ENCODE measurements around the gene IZUMO1R. TPM values are rescaled to one million over a fixed set of nuclear protein-coding genes. Genes with fewer than 3 reads are reported as not detected.

The IZUMO1R gene
- total RNA-seq, 4 donors from 2014 or later: not detected

DNA sequence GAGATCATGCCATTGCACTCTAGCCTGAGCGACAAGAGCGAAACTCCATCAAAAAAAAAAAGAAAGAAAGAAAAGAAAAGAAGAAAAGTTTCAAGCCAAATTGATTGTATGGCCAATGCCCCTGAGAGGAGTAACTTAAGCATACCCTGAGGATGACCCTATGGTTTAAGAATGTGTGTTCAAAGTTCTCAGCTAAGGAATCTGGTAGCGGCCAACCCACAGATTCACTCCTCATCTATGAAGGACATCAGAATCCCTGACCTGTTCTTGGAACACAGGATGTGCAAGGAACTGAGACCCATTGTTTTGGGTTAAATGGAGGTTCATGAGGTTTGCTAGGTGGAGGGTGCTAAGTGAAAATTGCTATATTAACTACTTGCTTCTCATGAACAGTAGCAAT is 18.1 kb downstream of the IZUMO1R start:
- TF ChIP-seq POLR2A (IDR thresholded peaks at IDR 0.05): no peak
- TF ChIP-seq, protein P1, sequence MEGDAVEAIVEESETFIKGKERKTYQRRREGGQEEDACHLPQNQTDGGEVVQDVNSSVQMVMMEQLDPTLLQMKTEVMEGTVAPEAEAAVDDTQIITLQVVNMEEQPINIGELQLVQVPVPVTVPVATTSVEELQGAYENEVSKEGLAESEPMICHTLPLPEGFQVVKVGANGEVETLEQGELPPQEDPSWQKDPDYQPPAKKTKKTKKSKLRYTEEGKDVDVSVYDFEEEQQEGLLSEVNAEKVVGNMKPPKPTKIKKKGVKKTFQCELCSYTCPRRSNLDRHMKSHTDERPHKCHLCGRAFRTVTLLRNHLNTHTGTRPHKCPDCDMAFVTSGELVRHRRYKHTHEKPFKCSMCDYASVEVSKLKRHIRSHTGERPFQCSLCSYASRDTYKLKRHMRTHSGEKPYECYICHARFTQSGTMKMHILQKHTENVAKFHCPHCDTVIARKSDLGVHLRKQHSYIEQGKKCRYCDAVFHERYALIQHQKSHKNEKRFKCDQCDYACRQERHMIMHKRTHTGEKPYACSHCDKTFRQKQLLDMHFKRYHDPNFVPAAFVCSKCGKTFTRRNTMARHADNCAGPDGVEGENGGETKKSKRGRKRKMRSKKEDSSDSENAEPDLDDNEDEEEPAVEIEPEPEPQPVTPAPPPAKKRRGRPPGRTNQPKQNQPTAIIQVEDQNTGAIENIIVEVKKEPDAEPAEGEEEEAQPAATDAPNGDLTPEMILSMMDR (IDR thresholded peaks at IDR 0.05): no peak
- WGBS, 2 donors: 73 to 76% methylated on average over 3 of the region's 3 CpGs

DNA sequence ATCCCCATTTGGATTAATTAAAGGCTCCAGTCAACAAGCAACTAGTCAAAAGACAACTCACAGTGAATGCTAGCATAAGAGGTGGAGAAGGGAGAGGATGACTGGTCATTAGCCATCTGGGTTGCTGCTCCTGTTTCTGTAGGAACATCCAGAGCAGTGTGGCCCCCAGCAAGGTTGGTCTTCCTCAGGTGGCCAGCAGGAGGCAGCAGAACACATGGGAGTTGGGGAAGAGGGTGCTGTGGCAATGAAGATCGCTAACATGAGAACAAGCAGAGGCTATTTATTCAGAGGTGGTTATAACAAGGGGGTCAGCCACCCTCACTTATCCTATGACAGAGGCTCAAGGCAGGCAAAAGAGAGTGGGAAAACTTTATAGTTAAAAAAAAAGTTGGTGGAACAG is 21.3 kb downstream of the IZUMO1R start:
- intact Hi-C loops (cut with DNase I): no loop called here
- H3K4me1 ChIP-seq: peaks cover 17 to 18% of the 10 kb centered on the region in 2 donors
- no peaks in the 10 kb centered on the region for H3K27me3 ChIP-seq
- H3K4me3 ChIP-seq (replicated peaks in 1 of 3): no peak overlapping the region
- no peak overlapping the region for H3K27ac ChIP-seq
- no peaks in the 10 kb centered on the region for H3K36me3 ChIP-seq
- no peak for DNase-seq
- H3K9me3 ChIP-seq: no peaks in the 10 kb centered on the region
- no peak for TF ChIP-seq POLR2A (IDR thresholded peaks at IDR 0.05)
- TF ChIP-seq, protein P1 (IDR thresholded peaks at IDR 0.05): peak in 2 of 6 experiments; percentile 9 to 11
- WGBS, 2 donors: 52 to 69% methylated on average over 1 of the region's 1 CpG

More for the DNA sequence above, 18.1 kb downstream of the IZUMO1R start:
- Histone ChIP-seq H3K4me1 (peaks cover 4 to 7% of the 10 kb centered on the region in 2 donors), H3K27me3 (no peaks in the 10 kb centered on the region), H3K36me3 (no peaks in the 10 kb centered on the region), H3K9me3 (no peaks in the 10 kb centered on the region), H3K4me3 (replicated peaks in 1 of 3) (no peak overlapping the region), H3K27ac (no peak overlapping the region)
- DNase-seq: no peak
- intact Hi-C loops (cut with DNase I): no loop called here

DNA sequence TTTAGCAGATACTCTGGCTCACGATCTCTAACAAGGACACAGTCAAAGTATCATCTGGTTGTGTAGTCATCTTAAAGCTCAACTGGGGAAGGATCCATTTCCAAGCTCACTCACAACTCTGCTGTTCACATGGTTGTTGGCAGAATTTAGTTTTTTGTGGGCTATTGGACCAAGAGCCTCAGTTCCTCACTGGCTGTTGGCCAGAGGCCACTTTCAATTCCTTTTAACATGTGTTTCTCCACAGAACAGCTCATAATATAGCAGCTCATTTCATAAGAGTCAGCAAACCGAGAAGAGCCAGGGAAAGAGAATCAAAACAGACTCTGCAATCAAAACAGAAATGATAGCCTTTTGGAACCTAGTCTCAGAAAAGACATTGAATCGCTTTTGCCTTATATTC is 22.6 kb downstream of the IZUMO1R start:
- H3K36me3 ChIP-seq: no peaks in the 10 kb centered on the region
- DNase-seq: no peak
- no peak overlapping the region for H3K4me3 ChIP-seq (replicated peaks in 1 of 3)
- intact Hi-C loops (cut with DNase I): no loop called here
- 40 to 61% methylated on average over 3 of the region's 3 CpGs for WGBS, 2 donors
- no peak overlapping the region for H3K27ac ChIP-seq
- H3K4me1 ChIP-seq: peaks cover 17 to 18% of the 10 kb centered on the region in 2 donors
- no peak for TF ChIP-seq POLR2A (IDR thresholded peaks at IDR 0.05)
- TF ChIP-seq, protein P1 (IDR thresholded peaks at IDR 0.05): no peak
- no peaks in the 10 kb centered on the region for H3K27me3 ChIP-seq
- H3K9me3 ChIP-seq: no peaks in the 10 kb centered on the region

DNA sequence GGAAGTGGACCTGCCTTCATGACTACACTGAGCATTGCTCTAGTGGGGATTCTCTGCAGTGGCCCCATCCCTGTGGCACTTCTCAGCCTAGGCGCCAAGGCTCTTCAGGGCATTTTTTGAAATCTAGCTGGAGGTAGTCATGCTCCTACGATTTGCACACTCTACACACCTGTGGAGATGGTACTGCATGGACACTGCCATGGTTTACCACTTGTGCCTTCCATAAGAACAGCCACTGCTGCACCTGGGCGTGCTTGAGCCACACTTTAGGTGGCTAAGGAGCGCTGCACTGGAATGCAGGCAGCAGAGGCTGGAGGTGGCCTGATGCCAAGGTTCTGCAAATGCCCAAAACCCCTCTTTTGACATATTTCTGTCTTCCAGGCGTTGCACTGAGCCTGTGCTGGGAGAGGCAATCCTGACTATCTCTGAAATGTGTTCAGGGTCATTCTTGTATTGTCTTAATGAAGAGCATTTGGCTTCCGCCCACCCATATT is 24.3 kb downstream of the IZUMO1R start:
- intact Hi-C loops (cut with DNase I): no loop called here
- H3K27ac ChIP-seq: no peak overlapping the region
- peak; percentile 73 to 77 for DNase-seq
- no peaks in the 10 kb centered on the region for H3K36me3 ChIP-seq
- H3K27me3 ChIP-seq: no peaks in the 10 kb centered on the region
- peaks cover 17 to 18% of the 10 kb centered on the region in 2 donors for H3K4me1 ChIP-seq
- TF ChIP-seq, protein P1 (IDR thresholded peaks at IDR 0.05): no peak
- TF ChIP-seq POLR2A (IDR thresholded peaks at IDR 0.05): no peak
- no peaks in the 10 kb centered on the region for H3K9me3 ChIP-seq
- no peak overlapping the region for H3K4me3 ChIP-seq (replicated peaks in 1 of 3)
- 58 to 70% methylated on average over 3 to 6 of the region's 6 CpGs for WGBS, 2 donors

DNA sequence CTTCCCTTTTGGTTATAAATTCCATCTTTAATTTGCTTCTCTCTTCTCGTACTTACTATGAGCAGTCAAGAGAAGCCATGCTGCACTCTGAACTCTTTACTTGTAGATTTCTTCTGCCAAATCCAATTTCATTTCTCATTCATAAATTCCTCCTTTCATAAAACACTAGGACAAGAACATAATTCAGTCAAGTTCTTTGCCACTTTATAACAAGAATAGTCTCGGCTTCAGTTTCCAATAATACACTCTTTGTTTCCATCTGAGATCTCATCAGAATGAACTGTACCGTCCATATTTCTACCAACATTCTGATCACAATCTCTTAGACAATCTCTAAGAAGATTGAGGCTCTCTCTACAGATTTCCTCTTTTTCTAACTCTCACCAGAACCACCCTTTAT is 25.1 kb downstream of the IZUMO1R start:
- Histone ChIP-seq H3K4me1 (peaks cover 17 to 18% of the 10 kb centered on the region in 2 donors), H3K9me3 (no peaks in the 10 kb centered on the region), H3K36me3 (no peaks in the 10 kb centered on the region), H3K4me3 (replicated peaks in 1 of 3) (no peak overlapping the region), H3K27me3 (no peaks in the 10 kb centered on the region), H3K27ac (no peak overlapping the region)
- intact Hi-C loops (cut with DNase I): no loop called here
- WGBS, 2 donors: 85 to 92% methylated on average over 3 of the region's 3 CpGs
- TF ChIP-seq, protein P1 (IDR thresholded peaks at IDR 0.05): no peak
- no peak for TF ChIP-seq POLR2A (IDR thresholded peaks at IDR 0.05)
- no peak for DNase-seq
